Parathyroid adenoma (tissue), 2 donors: ENCODE results near the gene FAM20B.

Experiments
- H2AFZ ChIP-seq: fragments of 300-600 bp; sonication (generic); one replicate; pipeline ENCODE4 v1.7.0; 2017; ENCODE audit warnings: antibody characterized with exemption, mild to moderate bottlenecking
- H3K27ac ChIP-seq: fragments of 300-600 bp; sonication (generic); one replicate; pipeline ENCODE4 v1.7.0; 2017
- H3K27me3 ChIP-seq: fragments of 300-600 bp; sonication (generic); one replicate; pipeline ENCODE4 v1.7.0; 2017; ENCODE audit warnings: low read length; ENCODE audit not compliant: control insufficient read depth, insufficient read depth
- H3K36me3 ChIP-seq: fragments of 300-600 bp; sonication (generic); one replicate; pipeline ENCODE4 v1.7.0; 2017; ENCODE audit warnings: low read length; ENCODE audit not compliant: control insufficient read depth, insufficient read depth
- H3K4me1 ChIP-seq: fragments of 300-600 bp; sonication (generic); one replicate; pipeline ENCODE4 v1.7.0; 2017; ENCODE audit warnings: control low read depth
- H3K4me2 ChIP-seq: fragments of 300-600 bp; sonication (generic); one replicate; pipeline ENCODE4 v1.7.0; 2017; ENCODE audit warnings: low read length
- H3K4me3 ChIP-seq: fragments of 300-600 bp; sonication (generic); one replicate; pipeline ENCODE4 v1.7.0; 2017; ENCODE audit warnings: low read depth, low read length
- H3K79me2 ChIP-seq: fragments of 300-600 bp; sonication (generic); one replicate; pipeline ENCODE4 v1.7.0; 2017; ENCODE audit warnings: control low read depth
- H3K9ac ChIP-seq: fragments of 300-600 bp; sonication (generic); one replicate; pipeline ENCODE4 v1.7.0; 2017; ENCODE audit warnings: mild to moderate bottlenecking
- H3K9me3 ChIP-seq: fragments of 300-600 bp; sonication (generic); one replicate; pipeline ENCODE4 v1.7.0; 2017; ENCODE audit warnings: low read length; ENCODE audit not compliant: control insufficient read depth
- TF ChIP-seq, protein P1 (sequence below): fragments of 300-600 bp; sonication (generic); IDR thresholded peaks from one replicate; pipeline ENCODE4 v1.7.0; 2017; ENCODE audit warnings: antibody characterized with exemption, mild to moderate bottlenecking
- donor health status: primary hyperparathyroidism.

Gene FAM20B

GRCh38 chr1:179029321-179029759, 3.6 kb downstream of the FAM20B start:
- H3K9ac ChIP-seq, result no peak overlapping the region
- H3K4me1 ChIP-seq, result peaks cover 7% of the 10 kb centered on the region
- H2AFZ ChIP-seq, result no peak overlapping the region
- no peaks in the 10 kb centered on the region for H3K36me3 ChIP-seq
- TF ChIP-seq, protein P1, sequence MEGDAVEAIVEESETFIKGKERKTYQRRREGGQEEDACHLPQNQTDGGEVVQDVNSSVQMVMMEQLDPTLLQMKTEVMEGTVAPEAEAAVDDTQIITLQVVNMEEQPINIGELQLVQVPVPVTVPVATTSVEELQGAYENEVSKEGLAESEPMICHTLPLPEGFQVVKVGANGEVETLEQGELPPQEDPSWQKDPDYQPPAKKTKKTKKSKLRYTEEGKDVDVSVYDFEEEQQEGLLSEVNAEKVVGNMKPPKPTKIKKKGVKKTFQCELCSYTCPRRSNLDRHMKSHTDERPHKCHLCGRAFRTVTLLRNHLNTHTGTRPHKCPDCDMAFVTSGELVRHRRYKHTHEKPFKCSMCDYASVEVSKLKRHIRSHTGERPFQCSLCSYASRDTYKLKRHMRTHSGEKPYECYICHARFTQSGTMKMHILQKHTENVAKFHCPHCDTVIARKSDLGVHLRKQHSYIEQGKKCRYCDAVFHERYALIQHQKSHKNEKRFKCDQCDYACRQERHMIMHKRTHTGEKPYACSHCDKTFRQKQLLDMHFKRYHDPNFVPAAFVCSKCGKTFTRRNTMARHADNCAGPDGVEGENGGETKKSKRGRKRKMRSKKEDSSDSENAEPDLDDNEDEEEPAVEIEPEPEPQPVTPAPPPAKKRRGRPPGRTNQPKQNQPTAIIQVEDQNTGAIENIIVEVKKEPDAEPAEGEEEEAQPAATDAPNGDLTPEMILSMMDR, result no peak
- H3K27ac ChIP-seq, result no peak overlapping the region
- no peak overlapping the region for H3K4me3 ChIP-seq
- H3K4me2 ChIP-seq, result no peak overlapping the region
- no peaks in the 10 kb centered on the region for H3K27me3 ChIP-seq
- no peaks in the 10 kb centered on the region for H3K9me3 ChIP-seq
- H3K79me2 ChIP-seq, result peaks cover 10% of the 10 kb centered on the region

- Histone ChIP-seq H3K9me3 (no peaks in the 10 kb centered on the region), H3K4me3 (no peak overlapping the region), H3K27ac (no peak overlapping the region), H3K4me2 (no peak overlapping the region), H2AFZ (no peak overlapping the region), H3K27me3 (no peaks in the 10 kb centered on the region), H3K4me1 (peaks cover 7% of the 10 kb centered on the region), H3K9ac (no peak overlapping the region), H3K79me2 (peaks cover 12% of the 10 kb centered on the region), H3K36me3 (no peaks in the 10 kb centered on the region)
- TF ChIP-seq, protein P1, result no peak
Measured at GRCh38 chr1:179030130-179030529, 4.4 kb downstream of the FAM20B start.

DNA sequence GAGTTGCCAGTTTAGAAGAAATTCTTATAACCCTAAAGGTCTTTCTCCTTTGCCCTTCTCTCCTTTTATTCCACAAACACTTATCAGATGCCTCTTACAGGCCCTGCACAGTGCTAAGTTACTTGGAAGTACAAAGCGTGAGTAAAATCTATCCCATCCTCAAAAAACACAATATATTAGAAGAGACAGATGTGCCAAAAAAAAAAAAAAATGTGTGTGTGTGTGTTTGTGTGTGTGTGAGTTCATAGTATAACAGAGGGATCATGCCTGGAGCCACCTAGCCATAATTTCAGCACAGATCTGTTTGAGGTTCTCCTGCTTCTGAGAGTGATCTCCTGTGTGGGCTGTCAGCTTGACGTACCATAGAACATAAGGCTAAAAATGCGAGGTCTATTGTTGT, 5.0 kb downstream of the FAM20B start:
- H3K36me3 ChIP-seq, result no peaks in the 10 kb centered on the region
- no peak overlapping the region for H2AFZ ChIP-seq
- no peaks in the 10 kb centered on the region for H3K9me3 ChIP-seq
- H3K79me2 ChIP-seq, result peaks cover 16% of the 10 kb centered on the region
- H3K4me3 ChIP-seq, result no peak overlapping the region
- H3K27me3 ChIP-seq, result no peaks in the 10 kb centered on the region
- H3K9ac ChIP-seq, result no peak overlapping the region
- TF ChIP-seq, protein P1, result no peak
- no peak overlapping the region for H3K27ac ChIP-seq
- no peak overlapping the region for H3K4me2 ChIP-seq
- H3K4me1 ChIP-seq, result peaks cover 7% of the 10 kb centered on the region

DNA sequence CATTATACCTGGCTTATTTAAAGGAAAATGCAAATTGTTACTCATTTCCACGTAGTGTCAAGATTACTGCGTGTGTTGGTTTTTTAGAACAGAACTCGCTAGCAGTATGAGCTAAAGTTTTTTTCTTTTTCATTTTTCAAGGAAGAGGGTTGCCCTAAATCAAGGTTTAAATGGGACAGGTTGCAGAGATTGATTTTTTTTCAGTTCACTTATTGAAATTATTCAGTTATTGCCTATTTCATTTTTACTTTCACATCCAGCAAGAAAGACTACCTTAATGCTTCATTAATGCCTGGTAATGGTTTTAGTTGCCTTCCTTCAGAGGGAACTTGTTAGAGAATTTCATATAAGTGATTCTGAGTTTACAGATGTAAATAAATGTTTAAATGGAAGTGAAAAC, 5.6 kb downstream of the FAM20B start:
- Histone ChIP-seq H3K4me1 (peaks cover 7% of the 10 kb centered on the region), H3K27ac (no peak overlapping the region), H3K27me3 (no peaks in the 10 kb centered on the region)

More for the DNA sequence above, 5.6 kb downstream of the FAM20B start:
- Histone ChIP-seq H3K9me3 (no peaks in the 10 kb centered on the region), H3K36me3 (no peaks in the 10 kb centered on the region), H3K4me3 (no peak overlapping the region), H3K4me2 (no peak overlapping the region), H3K9ac (no peak overlapping the region), H2AFZ (no peak overlapping the region), H3K79me2 (peaks cover 16% of the 10 kb centered on the region)
- TF ChIP-seq, protein P1, result no peak
